H7 (cell line): ENCODE data around the gene DPP4. TPM values are rescaled to one million over a fixed set of nuclear protein-coding genes. Genes with fewer than 3 reads are reported as not detected.

Experiments used
- total RNA-seq: library from RNA; depleted of rRNA; stranded (reverse); fragments of >200 nt; shearing (Covaris generic); gene quantifications from 2 replicates; pipeline ENCODE4 v1.2.3, GENCODE V29; 2014; rRNA removed

The DPP4 gene
- total RNA-seq, 1 experiment from 2014 or later = 4.3 TPM

Other genes with a start within 250 kb of the DPP4 start
- gene GCG, start 78.0 kb upstream of the DPP4 start, total RNA-seq = not detected in 2 replicates
- not detected in 2 replicates for gene FAP, start 169.2 kb upstream of the DPP4 start, total RNA-seq
- 0.55 TPM in 1 of 2 replicates, not detected in the other for gene IFIH1, start 244.5 kb upstream of the DPP4 start, total RNA-seq